ENCODE data around the gene HDAC4. TPM values are rescaled to one million over a fixed set of nuclear protein-coding genes. Genes with fewer than 3 reads are reported as not detected.

HDAC4 gene
- total and polyA plus RNA-seq, 10 of the 15 experiments (the other 5 are each of a cell fraction or from before 2014, with no cell fraction given), result 0.22 to 15.7 (median 4.8) TPM

DNA sequence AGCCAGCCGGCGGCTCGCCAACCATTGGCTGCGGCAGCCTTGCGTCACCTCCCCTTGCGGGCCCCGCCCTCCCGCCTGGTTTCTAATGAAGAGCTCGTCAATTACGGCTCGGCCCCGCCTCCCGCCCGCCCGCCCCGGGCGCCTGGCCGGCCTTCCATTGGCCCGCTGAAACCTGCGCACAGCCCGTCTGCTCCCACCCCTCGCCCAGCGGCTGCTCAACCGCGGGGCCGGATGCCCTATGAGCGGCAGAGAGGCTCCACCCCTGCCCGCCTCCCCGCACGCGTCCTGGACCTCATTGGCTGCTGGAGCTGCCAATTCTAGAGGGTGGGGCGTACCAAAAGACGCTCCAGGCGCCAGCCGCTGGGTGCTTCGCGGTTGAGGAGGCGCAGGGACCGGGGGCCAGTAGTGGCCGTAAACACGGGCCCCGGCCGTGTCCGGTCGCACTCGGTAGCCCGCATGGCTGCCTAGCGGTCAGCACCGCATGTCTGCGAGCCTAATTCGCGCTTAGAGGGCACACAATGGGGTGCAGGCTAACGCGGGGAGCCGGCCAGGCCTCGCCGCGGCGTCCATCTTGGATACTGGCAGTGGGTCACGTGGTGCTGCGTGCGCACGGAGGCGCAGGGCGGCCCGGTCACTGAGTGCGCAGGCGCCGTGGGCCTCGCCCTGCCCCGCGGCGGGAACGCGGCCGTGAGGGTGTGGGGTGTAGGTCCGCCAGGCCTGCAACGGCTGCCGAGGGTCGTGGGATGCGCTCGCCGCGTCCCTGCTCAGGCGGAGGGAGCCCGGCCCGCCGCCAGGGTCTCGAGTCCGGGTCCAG lies 454 bp upstream of the HDAC4 start (continued):
- TF ChIP-seq, protein P1, sequence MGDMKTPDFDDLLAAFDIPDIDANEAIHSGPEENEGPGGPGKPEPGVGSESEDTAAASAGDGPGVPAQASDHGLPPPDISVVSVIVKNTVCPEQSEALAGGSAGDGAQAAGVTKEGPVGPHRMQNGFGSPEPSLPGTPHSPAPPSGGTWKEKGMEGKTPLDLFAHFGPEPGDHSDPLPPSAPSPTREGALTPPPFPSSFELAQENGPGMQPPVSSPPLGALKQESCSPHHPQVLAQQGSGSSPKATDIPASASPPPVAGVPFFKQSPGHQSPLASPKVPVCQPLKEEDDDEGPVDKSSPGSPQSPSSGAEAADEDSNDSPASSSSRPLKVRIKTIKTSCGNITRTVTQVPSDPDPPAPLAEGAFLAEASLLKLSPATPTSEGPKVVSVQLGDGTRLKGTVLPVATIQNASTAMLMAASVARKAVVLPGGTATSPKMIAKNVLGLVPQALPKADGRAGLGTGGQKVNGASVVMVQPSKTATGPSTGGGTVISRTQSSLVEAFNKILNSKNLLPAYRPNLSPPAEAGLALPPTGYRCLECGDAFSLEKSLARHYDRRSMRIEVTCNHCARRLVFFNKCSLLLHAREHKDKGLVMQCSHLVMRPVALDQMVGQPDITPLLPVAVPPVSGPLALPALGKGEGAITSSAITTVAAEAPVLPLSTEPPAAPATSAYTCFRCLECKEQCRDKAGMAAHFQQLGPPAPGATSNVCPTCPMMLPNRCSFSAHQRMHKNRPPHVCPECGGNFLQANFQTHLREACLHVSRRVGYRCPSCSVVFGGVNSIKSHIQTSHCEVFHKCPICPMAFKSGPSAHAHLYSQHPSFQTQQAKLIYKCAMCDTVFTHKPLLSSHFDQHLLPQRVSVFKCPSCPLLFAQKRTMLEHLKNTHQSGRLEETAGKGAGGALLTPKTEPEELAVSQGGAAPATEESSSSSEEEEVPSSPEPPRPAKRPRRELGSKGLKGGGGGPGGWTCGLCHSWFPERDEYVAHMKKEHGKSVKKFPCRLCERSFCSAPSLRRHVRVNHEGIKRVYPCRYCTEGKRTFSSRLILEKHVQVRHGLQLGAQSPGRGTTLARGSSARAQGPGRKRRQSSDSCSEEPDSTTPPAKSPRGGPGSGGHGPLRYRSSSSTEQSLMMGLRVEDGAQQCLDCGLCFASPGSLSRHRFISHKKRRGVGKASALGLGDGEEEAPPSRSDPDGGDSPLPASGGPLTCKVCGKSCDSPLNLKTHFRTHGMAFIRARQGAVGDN (IDR thresholded peaks at IDR 0.05), result peak; percentile 96
- TF ChIP-seq TCF7 (IDR thresholded peaks at IDR 0.05; ENCODE audit: borderline replicate concordance), result no peak
- TF ChIP-seq SREBF2 (IDR thresholded peaks at IDR 0.05; ENCODE audit: low read length), result no peak
- TF ChIP-seq NFYB (IDR thresholded peaks at IDR 0.05; ENCODE audit: insufficient read depth, low read depth, low read length), result peak; percentile 81; the same call in 1 of the 2 replicates
- TF ChIP-seq, protein P2, sequence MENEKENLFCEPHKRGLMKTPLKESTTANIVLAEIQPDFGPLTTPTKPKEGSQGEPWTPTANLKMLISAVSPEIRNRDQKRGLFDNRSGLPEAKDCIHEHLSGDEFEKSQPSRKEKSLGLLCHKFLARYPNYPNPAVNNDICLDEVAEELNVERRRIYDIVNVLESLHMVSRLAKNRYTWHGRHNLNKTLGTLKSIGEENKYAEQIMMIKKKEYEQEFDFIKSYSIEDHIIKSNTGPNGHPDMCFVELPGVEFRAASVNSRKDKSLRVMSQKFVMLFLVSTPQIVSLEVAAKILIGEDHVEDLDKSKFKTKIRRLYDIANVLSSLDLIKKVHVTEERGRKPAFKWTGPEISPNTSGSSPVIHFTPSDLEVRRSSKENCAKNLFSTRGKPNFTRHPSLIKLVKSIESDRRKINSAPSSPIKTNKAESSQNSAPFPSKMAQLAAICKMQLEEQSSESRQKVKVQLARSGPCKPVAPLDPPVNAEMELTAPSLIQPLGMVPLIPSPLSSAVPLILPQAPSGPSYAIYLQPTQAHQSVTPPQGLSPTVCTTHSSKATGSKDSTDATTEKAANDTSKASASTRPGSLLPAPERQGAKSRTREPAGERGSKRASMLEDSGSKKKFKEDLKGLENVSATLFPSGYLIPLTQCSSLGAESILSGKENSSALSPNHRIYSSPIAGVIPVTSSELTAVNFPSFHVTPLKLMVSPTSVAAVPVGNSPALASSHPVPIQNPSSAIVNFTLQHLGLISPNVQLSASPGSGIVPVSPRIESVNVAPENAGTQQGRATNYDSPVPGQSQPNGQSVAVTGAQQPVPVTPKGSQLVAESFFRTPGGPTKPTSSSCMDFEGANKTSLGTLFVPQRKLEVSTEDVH (IDR thresholded peaks at IDR 0.05; ENCODE audit: low read depth, partially characterized antibody), result no peak
- TF ChIP-seq, protein P3, sequence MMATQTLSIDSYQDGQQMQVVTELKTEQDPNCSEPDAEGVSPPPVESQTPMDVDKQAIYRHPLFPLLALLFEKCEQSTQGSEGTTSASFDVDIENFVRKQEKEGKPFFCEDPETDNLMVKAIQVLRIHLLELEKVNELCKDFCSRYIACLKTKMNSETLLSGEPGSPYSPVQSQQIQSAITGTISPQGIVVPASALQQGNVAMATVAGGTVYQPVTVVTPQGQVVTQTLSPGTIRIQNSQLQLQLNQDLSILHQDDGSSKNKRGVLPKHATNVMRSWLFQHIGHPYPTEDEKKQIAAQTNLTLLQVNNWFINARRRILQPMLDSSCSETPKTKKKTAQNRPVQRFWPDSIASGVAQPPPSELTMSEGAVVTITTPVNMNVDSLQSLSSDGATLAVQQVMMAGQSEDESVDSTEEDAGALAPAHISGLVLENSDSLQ (IDR thresholded peaks at IDR 0.05), result peak; percentile 99
- TF ChIP-seq SUPT20H (IDR thresholded peaks at IDR 0.05; ENCODE audit: borderline replicate concordance, control insufficient read depth, low read depth, low read length), result no peak
- peak; percentile 85 for TF ChIP-seq CREM (IDR thresholded peaks at IDR 0.05; ENCODE audit: low read depth)
- TF ChIP-seq IRF4 (IDR thresholded peaks at IDR 0.05; ENCODE audit: low read depth, low read length), result no peak
- TF ChIP-seq, protein P4, sequence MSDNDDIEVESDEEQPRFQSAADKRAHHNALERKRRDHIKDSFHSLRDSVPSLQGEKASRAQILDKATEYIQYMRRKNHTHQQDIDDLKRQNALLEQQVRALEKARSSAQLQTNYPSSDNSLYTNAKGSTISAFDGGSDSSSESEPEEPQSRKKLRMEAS (IDR thresholded peaks at IDR 0.05; ENCODE audit: low read depth, low read length), result peak; percentile 94
- TF ChIP-seq, protein P5, sequence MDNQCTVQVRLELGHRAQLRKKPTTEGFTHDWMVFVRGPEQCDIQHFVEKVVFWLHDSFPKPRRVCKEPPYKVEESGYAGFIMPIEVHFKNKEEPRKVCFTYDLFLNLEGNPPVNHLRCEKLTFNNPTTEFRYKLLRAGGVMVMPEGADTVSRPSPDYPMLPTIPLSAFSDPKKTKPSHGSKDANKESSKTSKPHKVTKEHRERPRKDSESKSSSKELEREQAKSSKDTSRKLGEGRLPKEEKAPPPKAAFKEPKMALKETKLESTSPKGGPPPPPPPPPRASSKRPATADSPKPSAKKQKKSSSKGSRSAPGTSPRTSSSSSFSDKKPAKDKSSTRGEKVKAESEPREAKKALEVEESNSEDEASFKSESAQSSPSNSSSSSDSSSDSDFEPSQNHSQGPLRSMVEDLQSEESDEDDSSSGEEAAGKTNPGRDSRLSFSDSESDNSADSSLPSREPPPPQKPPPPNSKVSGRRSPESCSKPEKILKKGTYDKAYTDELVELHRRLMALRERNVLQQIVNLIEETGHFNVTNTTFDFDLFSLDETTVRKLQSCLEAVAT (IDR thresholded peaks at IDR 0.05), result peak; percentile 75
- no peak; a peak in 1 of 4 replicates for TF ChIP-seq IKZF2 (IDR thresholded peaks at IDR 0.05)
- peak; percentile 91 for TF ChIP-seq RELA (IDR thresholded peaks at IDR 0.05; ENCODE audit: borderline replicate concordance, partially characterized antibody)
- TF ChIP-seq NRF1 (conservative IDR thresholded peaks at IDR 0.05; ENCODE audit: low read depth, low read length), result peak; percentile 84
- TF ChIP-seq HDGF (IDR thresholded peaks at IDR 0.05), result no peak; the same call in 1 of the 2 replicates
- TF ChIP-seq SMARCA5 (IDR thresholded peaks at IDR 0.05), result peak; percentile 67
- TF ChIP-seq, protein P6, sequence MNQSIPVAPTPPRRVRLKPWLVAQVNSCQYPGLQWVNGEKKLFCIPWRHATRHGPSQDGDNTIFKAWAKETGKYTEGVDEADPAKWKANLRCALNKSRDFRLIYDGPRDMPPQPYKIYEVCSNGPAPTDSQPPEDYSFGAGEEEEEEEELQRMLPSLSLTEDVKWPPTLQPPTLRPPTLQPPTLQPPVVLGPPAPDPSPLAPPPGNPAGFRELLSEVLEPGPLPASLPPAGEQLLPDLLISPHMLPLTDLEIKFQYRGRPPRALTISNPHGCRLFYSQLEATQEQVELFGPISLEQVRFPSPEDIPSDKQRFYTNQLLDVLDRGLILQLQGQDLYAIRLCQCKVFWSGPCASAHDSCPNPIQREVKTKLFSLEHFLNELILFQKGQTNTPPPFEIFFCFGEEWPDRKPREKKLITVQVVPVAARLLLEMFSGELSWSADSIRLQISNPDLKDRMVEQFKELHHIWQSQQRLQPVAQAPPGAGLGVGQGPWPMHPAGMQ (IDR thresholded peaks at IDR 0.05; ENCODE audit: borderline replicate concordance), result no peak
- no peak for TF ChIP-seq SMC3 (IDR thresholded peaks at IDR 0.05; ENCODE audit: borderline replicate concordance, low read length)
- no peak for TF ChIP-seq EED (IDR thresholded peaks at IDR 0.05; ENCODE audit: low read depth)

All from GM12878 (cell line).